ENCODE data around the gene GYPA. TPM values are rescaled to one million over a fixed set of nuclear protein-coding genes. Genes with fewer than 3 reads are reported as not detected.
"Not testable (repeated sequence)": the region's sequence is repeated elsewhere in the genome, so short reads cannot be mapped to it uniquely, and the experiment has no call there.

Gene GYPA
- total and polyA plus RNA-seq, 4 experiments from 2014 or later = not detected

GRCh38 chr4:144178414-144178813 lies 37.9 kb upstream of the GYPA start:
- Mint-ChIP-seq H3K27ac (no peak overlapping the region), H3K9me3 (no peaks in the 10 kb centered on the region), H3K36me3 (no peaks in the 10 kb centered on the region), H3K27me3 (no peaks in the 10 kb centered on the region), H3K4me1 (peaks cover 0 to 6% (median 3%) of the 10 kb centered on the region in 4 donors), H3K4me3 (no peak overlapping the region)
- intact Hi-C loops (cut with micrococcal nuclease) = no loop called here
- ChIA-PET POLR2A (ENCODE audit: partially characterized antibody) (no interaction called here), CTCF (ENCODE audit: partially characterized antibody) (interaction anchor here (0.8 kb wide), 1 partner anchor 37 kb away, joined by 3 read pairs; no protein-coding TSS in a partner anchor)
- H3K4me1 ChIP-seq (ENCODE audit: insufficient read depth, low read length) = no peaks in the 10 kb centered on the region
- no peak overlapping the region for H3K27ac ChIP-seq (ENCODE audit: low read depth, low read length)
- no peak for DNase-seq
- H3K9me3 ChIP-seq (ENCODE audit: control insufficient read depth in 1 of 2, low read length in 2 of 2) = no peaks in the 10 kb centered on the region
- H3K36me3 ChIP-seq (ENCODE audit: insufficient read depth, low read length) = no peaks in the 10 kb centered on the region
- no peak overlapping the region for H3K4me3 ChIP-seq (ENCODE audit: low read length in 2 of 2)
- H3K27me3 ChIP-seq (ENCODE audit: insufficient read depth, low read length) = no peaks in the 10 kb centered on the region

DNA sequence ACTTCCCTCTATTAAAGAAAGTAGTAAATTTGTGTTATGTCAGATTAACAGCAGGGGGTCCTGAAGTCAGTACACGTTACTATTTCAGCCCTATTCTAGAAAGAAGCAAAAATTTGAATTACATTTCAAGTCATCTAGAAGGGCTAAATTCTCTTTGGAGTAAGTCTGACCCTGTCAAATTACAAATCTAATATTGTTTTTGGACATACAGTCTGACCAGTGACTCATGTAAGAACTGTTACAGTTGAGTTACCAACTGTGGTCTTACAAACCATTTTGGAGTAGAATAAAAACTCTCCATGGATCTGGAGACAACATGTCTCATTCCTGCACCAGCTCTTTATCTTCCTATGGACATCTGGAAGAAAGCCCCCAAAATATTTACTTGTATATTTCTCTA lies 36.0 kb upstream of the GYPA start:
- ChIA-PET CTCF (ENCODE audit: partially characterized antibody) (interaction anchor here (1.6 kb wide), 2 partner anchors 885 to 1441 kb away, joined by 4 to 5 read pairs; no protein-coding TSS in a partner anchor), POLR2A (ENCODE audit: partially characterized antibody) (no interaction called here)
- Mint-ChIP-seq H3K36me3 (no peaks in the 10 kb centered on the region), H3K27me3 (peaks cover 0 to 3% of the 10 kb centered on the region in 2 donors), H3K4me1 (peaks cover 0 to 6% (median 3%) of the 10 kb centered on the region in 4 donors), H3K27ac (no peak overlapping the region), H3K4me3 (no peak overlapping the region), H3K9me3 (no peaks in the 10 kb centered on the region)
- H3K9me3 ChIP-seq (ENCODE audit: control insufficient read depth in 1 of 2, low read length in 2 of 2) = no peaks in the 10 kb centered on the region
- H3K4me3 ChIP-seq (ENCODE audit: low read length in 2 of 2) = no peak overlapping the region
- H3K27me3 ChIP-seq (ENCODE audit: insufficient read depth, low read length) = no peaks in the 10 kb centered on the region
- no peak for DNase-seq
- H3K27ac ChIP-seq (ENCODE audit: low read depth, low read length) = no peak overlapping the region
- intact Hi-C loops (cut with micrococcal nuclease) = no loop called here
- no peaks in the 10 kb centered on the region for H3K4me1 ChIP-seq (ENCODE audit: insufficient read depth, low read length)
- H3K36me3 ChIP-seq (ENCODE audit: insufficient read depth, low read length) = no peaks in the 10 kb centered on the region

- no peaks in the 10 kb centered on the region for H3K27me3 ChIP-seq (ENCODE audit: insufficient read depth, low read length)
- CTCF ChIA-PET (ENCODE audit: partially characterized antibody) = interaction anchor here (0.9 to 1.6 kb wide), 6 partner anchors 30 to 1443 kb away, joined by 3 to 5 read pairs (median 4); no protein-coding TSS in a partner anchor
- Mint-ChIP-seq H3K27ac (no peak overlapping the region), H3K36me3 (no peaks in the 10 kb centered on the region), H3K27me3 (peaks cover 7 to 9% of the 10 kb centered on the region in 2 donors), H3K9me3 (no peaks in the 10 kb centered on the region), H3K4me3 (no peak overlapping the region), H3K4me1 (peaks cover 0 to 6% (median 3%) of the 10 kb centered on the region in 4 donors)
- H3K4me3 ChIP-seq (ENCODE audit: low read length in 2 of 2) = no peak overlapping the region
- POLR2A ChIA-PET (ENCODE audit: partially characterized antibody) = no interaction called here
- no peaks in the 10 kb centered on the region for H3K36me3 ChIP-seq (ENCODE audit: insufficient read depth, low read length)
- H3K27ac ChIP-seq (ENCODE audit: low read depth, low read length) = no peak overlapping the region
- H3K9me3 ChIP-seq (ENCODE audit: control insufficient read depth in 1 of 2, low read length in 2 of 2) = no peaks in the 10 kb centered on the region
- peak; percentile 29 to 48 (median 41) for DNase-seq
- H3K4me1 ChIP-seq (ENCODE audit: insufficient read depth, low read length) = no peaks in the 10 kb centered on the region
- intact Hi-C loops (cut with micrococcal nuclease) = loop anchor here (1.0 to 2.0 kb wide), 2 partner anchors 887 to 1442 kb away; no protein-coding TSS in a partner anchor
These were observed 34.0 kb upstream of the GYPA start for GRCh38 chr4:144174401-144175067.

- POLR2A ChIA-PET (ENCODE audit: partially characterized antibody) = no interaction called here
- no peaks in the 10 kb centered on the region for H3K36me3 ChIP-seq (ENCODE audit: insufficient read depth, low read length)
- no peak overlapping the region for H3K4me3 Mint-ChIP-seq
- H3K9me3 Mint-ChIP-seq = no peaks in the 10 kb centered on the region
- H3K27ac ChIP-seq (ENCODE audit: low read depth, low read length) = no peak overlapping the region
- no peak overlapping the region for H3K27ac Mint-ChIP-seq
- H3K4me3 ChIP-seq (ENCODE audit: low read length in 2 of 2) = no peak overlapping the region
- H3K27me3 Mint-ChIP-seq = peaks cover 8 to 20% of the 10 kb centered on the region in 2 donors
- CTCF ChIA-PET (ENCODE audit: partially characterized antibody) = interaction anchor here (1.4 kb wide), 1 partner anchor 13 kb away, joined by 4 read pairs; no protein-coding TSS in a partner anchor
- no peaks in the 10 kb centered on the region for H3K9me3 ChIP-seq (ENCODE audit: control insufficient read depth in 1 of 2, low read length in 2 of 2)
- intact Hi-C loops (cut with micrococcal nuclease) = no loop called here
- no peak for DNase-seq
- no peaks in the 10 kb centered on the region for H3K36me3 Mint-ChIP-seq
- H3K4me1 Mint-ChIP-seq = peaks cover 0 to 4% (median under 1%) of the 10 kb centered on the region in 4 donors
- no peaks in the 10 kb centered on the region for H3K4me1 ChIP-seq (ENCODE audit: insufficient read depth, low read length)
- H3K27me3 ChIP-seq (ENCODE audit: insufficient read depth, low read length) = no peaks in the 10 kb centered on the region
These were observed 31.2 kb upstream of the GYPA start for GRCh38 chr4:144171697-144172096.

GRCh38 chr4:144169211-144169610 lies 28.7 kb upstream of the GYPA start:
- Histone ChIP-seq H3K4me1 (ENCODE audit: insufficient read depth, low read length) (no peaks in the 10 kb centered on the region), H3K27me3 (ENCODE audit: insufficient read depth, low read length) (no peaks in the 10 kb centered on the region), H3K4me3 (ENCODE audit: low read length in 2 of 2) (no peak overlapping the region), H3K9me3 (ENCODE audit: control insufficient read depth in 1 of 2, low read length in 2 of 2) (no peaks in the 10 kb centered on the region), H3K27ac (ENCODE audit: low read depth, low read length) (no peak overlapping the region), H3K36me3 (ENCODE audit: insufficient read depth, low read length) (no peaks in the 10 kb centered on the region)
- intact Hi-C loops (cut with micrococcal nuclease) = no loop called here
- no peak for DNase-seq
- peaks cover 0 to 3% (median 0%) of the 10 kb centered on the region in 8 donors for H3K9me3 Mint-ChIP-seq
- no peaks in the 10 kb centered on the region for H3K36me3 Mint-ChIP-seq
- H3K27ac Mint-ChIP-seq = no peak overlapping the region
- CTCF ChIA-PET (ENCODE audit: partially characterized antibody) = no interaction called here
- peaks cover 8 to 20% of the 10 kb centered on the region in 2 donors for H3K27me3 Mint-ChIP-seq
- H3K4me1 Mint-ChIP-seq = no peaks in the 10 kb centered on the region
- POLR2A ChIA-PET (ENCODE audit: partially characterized antibody) = no interaction called here
- no peak overlapping the region for H3K4me3 Mint-ChIP-seq

DNA sequence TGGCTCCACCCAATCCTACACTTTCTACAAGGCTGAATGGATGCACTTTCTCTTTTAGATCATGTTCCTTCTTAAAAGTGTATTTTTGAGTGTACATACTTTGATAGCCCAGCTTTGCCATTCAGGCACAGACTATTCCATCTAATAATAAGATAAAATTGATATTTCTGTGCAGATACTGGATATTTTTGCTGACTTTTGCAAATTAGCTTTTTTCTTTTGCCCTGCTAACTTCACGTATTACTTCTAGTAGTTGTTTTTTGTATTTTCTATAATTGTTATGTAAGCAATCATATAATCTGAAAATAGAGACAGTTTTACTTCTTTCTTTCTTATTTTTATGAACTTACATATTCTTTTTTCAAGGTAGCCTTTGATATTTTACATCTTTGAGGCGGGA lies 13.5 kb upstream of the GYPA start:
- no peaks in the 10 kb centered on the region for H3K27me3 Mint-ChIP-seq
- Histone ChIP-seq H3K27ac (ENCODE audit: low read depth, low read length) (no peak overlapping the region), H3K27me3 (ENCODE audit: insufficient read depth, low read length) (no peaks in the 10 kb centered on the region), H3K4me1 (ENCODE audit: insufficient read depth, low read length) (no peaks in the 10 kb centered on the region), H3K36me3 (ENCODE audit: insufficient read depth, low read length) (no peaks in the 10 kb centered on the region), H3K4me3 (ENCODE audit: low read length in 2 of 2) (no peak overlapping the region), H3K9me3 (ENCODE audit: control insufficient read depth in 1 of 2, low read length in 2 of 2) (no peaks in the 10 kb centered on the region)
- POLR2A ChIA-PET (ENCODE audit: partially characterized antibody) = no interaction called here
- no peak overlapping the region for H3K4me3 Mint-ChIP-seq
- H3K36me3 Mint-ChIP-seq = peaks cover 0 to 1% of the 10 kb centered on the region in 2 donors
- H3K27ac Mint-ChIP-seq = no peak overlapping the region
- no peak for DNase-seq
- intact Hi-C loops (cut with micrococcal nuclease) = no loop called here
- CTCF ChIA-PET (ENCODE audit: partially characterized antibody) = no interaction called here
- H3K4me1 Mint-ChIP-seq = no peaks in the 10 kb centered on the region
- H3K9me3 Mint-ChIP-seq = peaks cover 0 to 16% (median 6%) of the 10 kb centered on the region in 8 donors

- H3K4me1 ChIP-seq (ENCODE audit: insufficient read depth, low read length); H3K9me3 ChIP-seq (ENCODE audit: control insufficient read depth in 1 of 2, low read length in 2 of 2); H3K4me3 ChIP-seq (ENCODE audit: low read length in 2 of 2); POLR2A ChIA-PET (ENCODE audit: partially characterized antibody); H3K4me1 Mint-ChIP-seq; H3K36me3 ChIP-seq (ENCODE audit: insufficient read depth, low read length); H3K9me3 Mint-ChIP-seq; H3K4me3 Mint-ChIP-seq; H3K27ac Mint-ChIP-seq; H3K27me3 ChIP-seq (ENCODE audit: insufficient read depth, low read length); H3K27me3 Mint-ChIP-seq; intact Hi-C loops (cut with micrococcal nuclease); H3K27ac ChIP-seq (ENCODE audit: low read depth, low read length); H3K36me3 Mint-ChIP-seq: not testable (repeated sequence)
- peak in 4 of 5 donors; percentile 15 to 28 (median 26) for DNase-seq
- CTCF ChIA-PET (ENCODE audit: partially characterized antibody) = interaction anchor here (2.3 kb wide), 1 partner anchor 583 kb away, joined by 5 read pairs; no protein-coding TSS in a partner anchor
These were observed 2.3 kb upstream of the GYPA start for GRCh38 chr4:144142690-144143326.

Measured in CD4-positive, alpha-beta memory T cell (primary cell).